ENCODE results near the gene CYB561D1.

DNA sequence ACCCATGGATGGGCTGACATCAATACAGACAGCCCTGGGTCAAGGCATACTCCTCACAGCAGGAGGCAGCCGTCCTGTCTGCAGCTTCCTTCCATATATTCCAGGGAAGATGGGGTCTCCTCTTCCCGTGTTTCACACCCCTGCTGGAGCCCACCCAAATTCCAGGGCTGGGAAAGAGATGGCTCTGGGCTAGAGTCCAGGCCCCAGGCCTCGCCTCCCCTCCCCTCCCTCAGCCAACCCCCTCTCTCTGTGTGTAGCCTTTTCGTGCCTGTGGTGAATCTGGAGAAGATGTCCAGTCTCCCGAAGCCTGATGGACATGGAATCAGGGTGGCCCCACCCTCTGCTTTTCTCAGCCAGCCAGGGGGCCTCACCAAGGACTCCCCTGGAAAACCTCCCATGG is 6.6 kb upstream of the CYB561D1 start:
- TF ChIP-seq JUND (IDR thresholded peaks at IDR 0.05) = no peak
- TF ChIP-seq, protein P1, sequence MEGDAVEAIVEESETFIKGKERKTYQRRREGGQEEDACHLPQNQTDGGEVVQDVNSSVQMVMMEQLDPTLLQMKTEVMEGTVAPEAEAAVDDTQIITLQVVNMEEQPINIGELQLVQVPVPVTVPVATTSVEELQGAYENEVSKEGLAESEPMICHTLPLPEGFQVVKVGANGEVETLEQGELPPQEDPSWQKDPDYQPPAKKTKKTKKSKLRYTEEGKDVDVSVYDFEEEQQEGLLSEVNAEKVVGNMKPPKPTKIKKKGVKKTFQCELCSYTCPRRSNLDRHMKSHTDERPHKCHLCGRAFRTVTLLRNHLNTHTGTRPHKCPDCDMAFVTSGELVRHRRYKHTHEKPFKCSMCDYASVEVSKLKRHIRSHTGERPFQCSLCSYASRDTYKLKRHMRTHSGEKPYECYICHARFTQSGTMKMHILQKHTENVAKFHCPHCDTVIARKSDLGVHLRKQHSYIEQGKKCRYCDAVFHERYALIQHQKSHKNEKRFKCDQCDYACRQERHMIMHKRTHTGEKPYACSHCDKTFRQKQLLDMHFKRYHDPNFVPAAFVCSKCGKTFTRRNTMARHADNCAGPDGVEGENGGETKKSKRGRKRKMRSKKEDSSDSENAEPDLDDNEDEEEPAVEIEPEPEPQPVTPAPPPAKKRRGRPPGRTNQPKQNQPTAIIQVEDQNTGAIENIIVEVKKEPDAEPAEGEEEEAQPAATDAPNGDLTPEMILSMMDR (IDR thresholded peaks at IDR 0.05; ENCODE audit: low read depth, low read length, missing input control) = no peak
- no peak for TF ChIP-seq YY1 (IDR thresholded peaks at IDR 0.05)
- no peak for TF ChIP-seq GABPA (IDR thresholded peaks at IDR 0.05 in 1 of 2, conservative IDR thresholded peaks at IDR 0.05 in 1 of 2)
- TF ChIP-seq RXRA (IDR thresholded peaks at IDR 0.05) = no peak
- TF ChIP-seq TAF1 (conservative IDR thresholded peaks at IDR 0.05) = no peak
- TF ChIP-seq, protein P2, sequence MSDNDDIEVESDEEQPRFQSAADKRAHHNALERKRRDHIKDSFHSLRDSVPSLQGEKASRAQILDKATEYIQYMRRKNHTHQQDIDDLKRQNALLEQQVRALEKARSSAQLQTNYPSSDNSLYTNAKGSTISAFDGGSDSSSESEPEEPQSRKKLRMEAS (IDR thresholded peaks at IDR 0.05) = no peak
- TF ChIP-seq, protein P3, sequence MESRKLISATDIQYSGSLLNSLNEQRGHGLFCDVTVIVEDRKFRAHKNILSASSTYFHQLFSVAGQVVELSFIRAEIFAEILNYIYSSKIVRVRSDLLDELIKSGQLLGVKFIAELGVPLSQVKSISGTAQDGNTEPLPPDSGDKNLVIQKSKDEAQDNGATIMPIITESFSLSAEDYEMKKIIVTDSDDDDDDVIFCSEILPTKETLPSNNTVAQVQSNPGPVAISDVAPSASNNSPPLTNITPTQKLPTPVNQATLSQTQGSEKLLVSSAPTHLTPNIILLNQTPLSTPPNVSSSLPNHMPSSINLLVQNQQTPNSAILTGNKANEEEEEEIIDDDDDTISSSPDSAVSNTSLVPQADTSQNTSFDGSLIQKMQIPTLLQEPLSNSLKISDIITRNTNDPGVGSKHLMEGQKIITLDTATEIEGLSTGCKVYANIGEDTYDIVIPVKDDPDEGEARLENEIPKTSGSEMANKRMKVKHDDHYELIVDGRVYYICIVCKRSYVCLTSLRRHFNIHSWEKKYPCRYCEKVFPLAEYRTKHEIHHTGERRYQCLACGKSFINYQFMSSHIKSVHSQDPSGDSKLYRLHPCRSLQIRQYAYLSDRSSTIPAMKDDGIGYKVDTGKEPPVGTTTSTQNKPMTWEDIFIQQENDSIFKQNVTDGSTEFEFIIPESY (IDR thresholded peaks at IDR 0.05) = no peak
- TF ChIP-seq HNF4A (conservative IDR thresholded peaks at IDR 0.05) = no peak
